Measurements from ENCODE around the gene STARD13.

The STARD13 gene

GRCh38 chr13:33134213-33134612, 151.3 kb downstream of the STARD13 start:
- no peak for DNase-seq

GRCh38 chr13:33132644-33133440, 152.7 kb downstream of the STARD13 start:
- no peak for DNase-seq

GRCh38 chr13:33129886-33130285, 155.7 kb downstream of the STARD13 start:
- DNase-seq = no peak

GRCh38 chr13:33129094-33129832, 156.3 kb downstream of the STARD13 start:
- DNase-seq = no peak

- no peak for DNase-seq
These were observed 157.4 kb downstream of the STARD13 start for GRCh38 chr13:33128134-33128533.

GRCh38 chr13:33127009-33127551, 158.5 kb downstream of the STARD13 start:
- DNase-seq = no peak

GRCh38 chr13:33125821-33126570, 159.6 kb downstream of the STARD13 start:
- no peak for DNase-seq

- DNase-seq = no peak
These were observed 162.3 kb downstream of the STARD13 start for GRCh38 chr13:33123066-33123859.

GRCh38 chr13:33119856-33120543, 165.6 kb downstream of the STARD13 start:
- no peak for DNase-seq

- no peak for DNase-seq
These were observed 166.4 kb downstream of the STARD13 start for GRCh38 chr13:33119022-33119781.

- DNase-seq = no peak
These were observed 169.1 kb downstream of the STARD13 start for GRCh38 chr13:33116321-33117010.

GRCh38 chr13:33115274-33115673, 170.3 kb downstream of the STARD13 start:
- no peak for DNase-seq

- DNase-seq = no peak
These were observed 171.4 kb downstream of the STARD13 start for GRCh38 chr13:33114146-33114545.

GRCh38 chr13:33112766-33113165, 172.8 kb downstream of the STARD13 start:
- DNase-seq = no peak

- DNase-seq = no peak
These were observed 174.0 kb downstream of the STARD13 start for GRCh38 chr13:33111414-33112110.

GRCh38 chr13:33110713-33111413, 174.7 kb downstream of the STARD13 start:
- DNase-seq = no peak

- DNase-seq = no peak
These were observed 175.2 kb downstream of the STARD13 start for GRCh38 chr13:33110386-33110712.

- no peak for DNase-seq
These were observed 175.8 kb downstream of the STARD13 start for GRCh38 chr13:33109801-33110200.

- DNase-seq = no peak
These were observed 176.3 kb downstream of the STARD13 start for GRCh38 chr13:33109271-33109697.

Data from NCI-H524 treated with DMSO at 0.1 percent for 48 hours (cell line).